ENCODE data around the gene HTRA3. TPM values are rescaled to one million over a fixed set of nuclear protein-coding genes. Genes with fewer than 3 reads are reported as not detected.
A peak's percentile ranks its signal among the peaks of the same experiment; 100 is the strongest.

Gene HTRA3
- total RNA-seq (2014; rRNA removed; shearing (Covaris generic)): 0.16 and 0.20 TPM in 2 replicates
- polyA plus RNA-seq (2015; cell fraction: cytosol; rRNA removed): 0.30 and 0.34 TPM in 2 replicates
- 0.11 and 0.26 TPM in 2 replicates for polyA plus RNA-seq (2015; cell fraction: nucleus; rRNA removed)

GRCh38 chr4:8269535-8270417, at the start of gene HTRA3:
HTRA3 (plus strand) TSS chr4:8269754; CDS start chr4:8269969, 215 bp downstream.
- no peak for DNase-seq (ENCODE audit: low read depth)

GRCh38 chr4:8220661-8221450, 48.7 kb upstream of the HTRA3 start:
- no peak for DNase-seq (ENCODE audit: low read depth)

- no peak for DNase-seq (ENCODE audit: low read depth)
These were observed 48.1 kb upstream of the HTRA3 start for GRCh38 chr4:8221476-8221875.

GRCh38 chr4:8221985-8222384, 47.6 kb upstream of the HTRA3 start:
- DNase-seq (ENCODE audit: low read depth): no peak

GRCh38 chr4:8222609-8223388, 46.8 kb upstream of the HTRA3 start:
- no peak for DNase-seq (ENCODE audit: low read depth)

- no peak for DNase-seq (ENCODE audit: low read depth)
These were observed 45.1 kb upstream of the HTRA3 start for GRCh38 chr4:8224267-8224974.

GRCh38 chr4:8224975-8225625, 44.5 kb upstream of the HTRA3 start:
- no peak for DNase-seq (ENCODE audit: low read depth)

GRCh38 chr4:8225706-8226443, 43.7 kb upstream of the HTRA3 start:
- DNase-seq (ENCODE audit: low read depth): no peak

- no peak for DNase-seq (ENCODE audit: low read depth)
These were observed 42.3 kb upstream of the HTRA3 start for GRCh38 chr4:8227201-8227770.

- no peak for DNase-seq (ENCODE audit: low read depth)
These were observed 41.7 kb upstream of the HTRA3 start for GRCh38 chr4:8227771-8228318.

- peak; percentile 66 for DNase-seq (ENCODE audit: low read depth)
These were observed 41.0 kb upstream of the HTRA3 start for GRCh38 chr4:8228319-8229250.

- DNase-seq (ENCODE audit: low read depth): no peak
These were observed 40.1 kb upstream of the HTRA3 start for GRCh38 chr4:8229331-8229975.

- no peak for DNase-seq (ENCODE audit: low read depth)
These were observed 39.5 kb upstream of the HTRA3 start for GRCh38 chr4:8230033-8230432.

GRCh38 chr4:8230891-8231290, 38.7 kb upstream of the HTRA3 start:
- no peak for DNase-seq (ENCODE audit: low read depth)

- no peak for DNase-seq (ENCODE audit: low read depth)
These were observed 38.0 kb upstream of the HTRA3 start for GRCh38 chr4:8231551-8232049.

GRCh38 chr4:8232748-8233147, 36.8 kb upstream of the HTRA3 start:
- no peak for DNase-seq (ENCODE audit: low read depth)
